WTC11 (cell line): ENCODE results near the gene APEX2. TPM values are rescaled to one million over a fixed set of nuclear protein-coding genes. Genes with fewer than 3 reads are reported as not detected.

Experiments
- ATAC-seq: fragments of 200-7000 bp; cut with Tn5 transposase; 2 replicates; pipeline ENCODE4 v1.10.0; 2021; ENCODE audit warnings: mild to moderate bottlenecking, moderate library complexity
- CTCF ChIA-PET: fragments of 300-600 bp; sonication (Branson Sonifier 250); formaldehyde crosslinking; loops from one replicate; lab custom pipeline; 2021; ENCODE audit warnings: antibody characterized with exemption; lab: Charles Lee
- POLR2A ChIA-PET: fragments of 350-600 bp; sonication (Branson Sonifier 250); formaldehyde crosslinking; loops from one replicate; lab custom pipeline; 2021; ENCODE audit warnings: antibody characterized with exemption; lab: Charles Lee
- DNase-seq: peaks from one replicate; pipeline ENCODE4 v3.0.0; 2021; ENCODE audit warnings: low spot score
- H3K27ac Mint-ChIP-seq: 2 replicates; pipeline ENCODE4 v1.8.0; 2021; ENCODE audit warnings: mixed read lengths
- H3K27me3 Mint-ChIP-seq: 2 replicates; pipeline ENCODE4 v1.8.0; 2021; ENCODE audit warnings: low read depth, mild to moderate bottlenecking, moderate library complexity, mixed read lengths
- H3K36me3 Mint-ChIP-seq: 2 replicates; pipeline ENCODE4 v1.8.0; 2021; ENCODE audit warnings: mixed read lengths
- H3K4me1 Mint-ChIP-seq: 2 replicates; pipeline ENCODE4 v1.8.0; 2022; ENCODE audit warnings: mixed read lengths
- H3K4me3 Mint-ChIP-seq: 2 replicates; pipeline ENCODE4 v1.8.0; 2021; ENCODE audit warnings: mild to moderate bottlenecking, moderate library complexity, mixed read lengths
- H3K9me3 Mint-ChIP-seq: 2 replicates; pipeline ENCODE4 v1.8.0; 2021; ENCODE audit warnings: mixed read lengths
- E2F1 ChIP-seq: sonication (generic); formaldehyde crosslinking; IDR thresholded peaks from 2 replicates; pipeline ENCODE4 v1.8.0; 2022; ENCODE audit warnings: mild to moderate bottlenecking, missing genetic modification reagents
- ESRRA ChIP-seq: sonication (generic); formaldehyde crosslinking; IDR thresholded peaks from 2 replicates; pipeline ENCODE4 v1.8.1; 2022; ENCODE audit warnings: mild to moderate bottlenecking, missing genetic modification reagents, borderline replicate concordance
- HMGA2 ChIP-seq: fragments of 250-450 bp; sonication (Bioruptor Pico); IDR thresholded peaks from 2 replicates; pipeline ENCODE4 v1.4.0; 2021; ENCODE audit warnings: mild to moderate bottlenecking, moderate library complexity
- HMGXB4 ChIP-seq: sonication (generic); formaldehyde crosslinking; IDR thresholded peaks from 2 replicates; pipeline ENCODE4 v1.8.1; 2023; ENCODE audit warnings: mild to moderate bottlenecking, moderate library complexity, missing genetic modification reagents
- NR3C1 ChIP-seq: sonication (generic); formaldehyde crosslinking; conservative IDR thresholded peaks from 2 replicates; pipeline ENCODE4 v1.8.1; 2023; ENCODE audit warnings: low read depth, mild to moderate bottlenecking, missing genetic modification reagents
- OVOL2 ChIP-seq: fragments of 250-450 bp; sonication (Bioruptor Pico); IDR thresholded peaks from 2 replicates; pipeline ENCODE4 v1.9.0; 2021; ENCODE audit warnings: mild to moderate bottlenecking, borderline replicate concordance
- STAT6 ChIP-seq: sonication (generic); formaldehyde crosslinking; conservative IDR thresholded peaks from 2 replicates; pipeline ENCODE4 v1.8.1; 2023; ENCODE audit warnings: mild to moderate bottlenecking, low read depth, missing genetic modification reagents, moderate library complexity
- TEAD4 ChIP-seq: sonication (generic); formaldehyde crosslinking; IDR thresholded peaks from 2 replicates; pipeline ENCODE4 v1.8.0; 2022; ENCODE audit warnings: mild to moderate bottlenecking, missing genetic modification reagents
- ZBTB21 ChIP-seq: sonication (generic); formaldehyde crosslinking; IDR thresholded peaks from 2 replicates; pipeline ENCODE4 v1.8.1; 2023; ENCODE audit warnings: mild to moderate bottlenecking, missing genetic modification reagents, borderline replicate concordance
- ZNF232 ChIP-seq: sonication (generic); formaldehyde crosslinking; IDR thresholded peaks from 2 replicates; pipeline ENCODE4 v1.8.0; 2022; ENCODE audit warnings: mild to moderate bottlenecking, missing genetic modification reagents
- ZNF263 ChIP-seq: sonication (generic); formaldehyde crosslinking; IDR thresholded peaks from 2 replicates; pipeline ENCODE4 v1.8.1; 2022; ENCODE audit warnings: low read depth, mild to moderate bottlenecking, moderate library complexity, missing genetic modification reagents
- ZNF416 ChIP-seq: fragments of 250-450 bp; sonication (Bioruptor Pico); IDR thresholded peaks from 2 replicates; pipeline ENCODE4 v1.9.0; 2021; ENCODE audit warnings: mild to moderate bottlenecking, inconsistent platforms
- ZNF425 ChIP-seq: fragments of 250-450 bp; sonication (Bioruptor Pico); conservative IDR thresholded peaks from 2 replicates; pipeline ENCODE4 v1.9.0; 2021; ENCODE audit warnings: mild to moderate bottlenecking
- ZNF512 ChIP-seq: sonication (generic); formaldehyde crosslinking; IDR thresholded peaks from 2 replicates; pipeline ENCODE4 v1.8.1; 2022; ENCODE audit warnings: missing genetic modification reagents, borderline replicate concordance
- ZNF671 ChIP-seq: fragments of 250-450 bp; sonication (Bioruptor Pico); IDR thresholded peaks from 2 replicates; pipeline ENCODE4 v1.8.0; 2021; ENCODE audit warnings: mild to moderate bottlenecking
- total RNA-seq: library from RNA; stranded (reverse); gene quantifications from 3 replicates; pipeline ENCODE4 v1.2.3, GENCODE V29; 2021

APEX2 gene
- total RNA-seq, 1 experiment from 2014 or later = 19.9 TPM

GRCh38 chrX:55056820-55057674 lies 56.9 kb downstream of the APEX2 start:
- peaks cover 7% of the 10 kb centered on the region for H3K4me1 Mint-ChIP-seq
- H3K4me3 Mint-ChIP-seq = no peak overlapping the region
- TF ChIP-seq ZNF263 (CRISPR knock-in tag) (no peak), ZNF425 (no peak), ZNF512 (no peak), TEAD4 (CRISPR knock-in tag) (no peak), ZNF671 (CRISPR knock-in tag) (no peak), STAT6 (CRISPR knock-in tag) (no peak), ZNF232 (CRISPR knock-in tag) (no peak), HMGA2 (CRISPR knock-in tag) (no peak), ESRRA (CRISPR knock-in tag) (no peak), NR3C1 (CRISPR knock-in tag) (no peak), ZBTB21 (CRISPR knock-in tag) (no peak), HMGXB4 (CRISPR knock-in tag) (no peak), E2F1 (CRISPR knock-in tag) (no peak), ZNF416 (CRISPR knock-in tag) (no peak), OVOL2 (no peak)
- H3K27ac Mint-ChIP-seq = no peak overlapping the region
- no peaks in the 10 kb centered on the region; the same call in 1 of the 2 replicates for H3K27me3 Mint-ChIP-seq
- ATAC-seq = no peak
- no peaks in the 10 kb centered on the region for H3K9me3 Mint-ChIP-seq
- POLR2A ChIA-PET = no interaction called here
- peaks cover 4% of the 10 kb centered on the region for H3K36me3 Mint-ChIP-seq
- CTCF ChIA-PET = interaction anchor here (1.1 kb wide), 1 partner anchor 122 kb away, joined by 3 read pairs; no protein-coding TSS in a partner anchor
- no peak for DNase-seq
